Measurements from ENCODE around the gene KLHL5.

- TF ChIP-seq CTCF (IDR thresholded peaks at IDR 0.05; ENCODE audit: low read depth, low read length, missing input control) (no peak), YY1 (IDR thresholded peaks at IDR 0.05) (no peak), REST (IDR thresholded peaks at IDR 0.05) (no peak), JUND (IDR thresholded peaks at IDR 0.05) (no peak), TAF1 (conservative IDR thresholded peaks at IDR 0.05) (no peak), ATF3 (IDR thresholded peaks at IDR 0.05) (no peak), RAD21 (IDR thresholded peaks at IDR 0.05) (no peak), EGR1 (IDR thresholded peaks at IDR 0.05; ENCODE audit: low read depth in 2 of 2) (no peak), RXRA (IDR thresholded peaks at IDR 0.05) (no peak), HNF4G (IDR thresholded peaks at IDR 0.05) (no peak)
- TF ChIP-seq, protein P1, sequence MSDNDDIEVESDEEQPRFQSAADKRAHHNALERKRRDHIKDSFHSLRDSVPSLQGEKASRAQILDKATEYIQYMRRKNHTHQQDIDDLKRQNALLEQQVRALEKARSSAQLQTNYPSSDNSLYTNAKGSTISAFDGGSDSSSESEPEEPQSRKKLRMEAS (IDR thresholded peaks at IDR 0.05): no peak
These were observed 92.0 kb downstream of the KLHL5 start for GRCh38 chr4:39154009-39154408.
